Measurements from ENCODE around the gene ZNF451. TPM values are rescaled to one million over a fixed set of nuclear protein-coding genes. Genes with fewer than 3 reads are reported as not detected.
"Not testable (repeated sequence)": the region's sequence is repeated elsewhere in the genome, so short reads cannot be mapped to it uniquely, and the experiment has no call there.

Gene ZNF451, protein sequence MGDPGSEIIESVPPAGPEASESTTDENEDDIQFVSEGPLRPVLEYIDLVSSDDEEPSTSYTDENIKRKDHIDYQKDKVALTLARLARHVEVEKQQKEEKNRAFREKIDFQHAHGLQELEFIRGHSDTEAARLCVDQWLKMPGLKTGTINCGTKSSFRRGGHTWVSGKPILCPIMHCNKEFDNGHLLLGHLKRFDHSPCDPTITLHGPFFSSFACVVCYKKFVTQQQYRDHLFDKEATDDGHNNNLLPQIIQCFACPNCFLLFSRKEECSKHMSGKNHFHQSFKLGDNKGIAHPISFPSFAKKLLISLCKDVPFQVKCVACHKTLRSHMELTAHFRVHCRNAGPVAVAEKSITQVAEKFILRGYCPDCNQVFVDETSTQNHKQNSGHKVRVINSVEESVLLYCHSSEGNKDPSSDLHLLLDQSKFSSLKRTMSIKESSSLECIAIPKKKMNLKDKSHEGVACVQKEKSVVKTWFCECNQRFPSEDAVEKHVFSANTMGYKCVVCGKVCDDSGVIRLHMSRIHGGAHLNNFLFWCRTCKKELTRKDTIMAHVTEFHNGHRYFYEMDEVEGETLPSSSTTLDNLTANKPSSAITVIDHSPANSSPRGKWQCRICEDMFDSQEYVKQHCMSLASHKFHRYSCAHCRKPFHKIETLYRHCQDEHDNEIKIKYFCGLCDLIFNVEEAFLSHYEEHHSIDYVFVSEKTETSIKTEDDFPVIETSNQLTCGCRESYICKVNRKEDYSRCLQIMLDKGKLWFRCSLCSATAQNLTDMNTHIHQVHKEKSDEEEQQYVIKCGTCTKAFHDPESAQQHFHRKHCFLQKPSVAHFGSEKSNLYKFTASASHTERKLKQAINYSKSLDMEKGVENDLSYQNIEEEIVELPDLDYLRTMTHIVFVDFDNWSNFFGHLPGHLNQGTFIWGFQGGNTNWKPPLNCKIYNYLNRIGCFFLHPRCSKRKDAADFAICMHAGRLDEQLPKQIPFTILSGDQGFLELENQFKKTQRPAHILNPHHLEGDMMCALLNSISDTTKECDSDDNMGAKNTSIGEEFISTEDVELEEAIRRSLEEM
- total RNA-seq (10 to 100 TPM; 45.0 to 65.9 (median 56.7) TPM), polyA plus RNA-seq (10 to 100 TPM; 11.8 to 19.1 TPM)
- long read RNA-seq, donor 1, full-length matches to known transcripts = 20 of 34 reads
- long read RNA-seq, donor 1, partial matches to known transcripts = 6 of 34 reads
- long read RNA-seq, donor 1, other reads (novel, unspliced or antisense) = 8 of 34 reads
- long read RNA-seq, donor 2, full-length matches to known transcripts = 9 of 24 reads
- long read RNA-seq, donor 2, partial matches to known transcripts = 15 of 24 reads
- long read RNA-seq, donor 2, other reads (novel, unspliced or antisense) = 0 of 24 reads
- long read RNA-seq, donor 3, full-length matches to known transcripts = 27 of 36 reads
- long read RNA-seq, donor 3, partial matches to known transcripts = 1 of 36 reads
- long read RNA-seq, donor 3, other reads (novel, unspliced or antisense) = 8 of 36 reads

DNA sequence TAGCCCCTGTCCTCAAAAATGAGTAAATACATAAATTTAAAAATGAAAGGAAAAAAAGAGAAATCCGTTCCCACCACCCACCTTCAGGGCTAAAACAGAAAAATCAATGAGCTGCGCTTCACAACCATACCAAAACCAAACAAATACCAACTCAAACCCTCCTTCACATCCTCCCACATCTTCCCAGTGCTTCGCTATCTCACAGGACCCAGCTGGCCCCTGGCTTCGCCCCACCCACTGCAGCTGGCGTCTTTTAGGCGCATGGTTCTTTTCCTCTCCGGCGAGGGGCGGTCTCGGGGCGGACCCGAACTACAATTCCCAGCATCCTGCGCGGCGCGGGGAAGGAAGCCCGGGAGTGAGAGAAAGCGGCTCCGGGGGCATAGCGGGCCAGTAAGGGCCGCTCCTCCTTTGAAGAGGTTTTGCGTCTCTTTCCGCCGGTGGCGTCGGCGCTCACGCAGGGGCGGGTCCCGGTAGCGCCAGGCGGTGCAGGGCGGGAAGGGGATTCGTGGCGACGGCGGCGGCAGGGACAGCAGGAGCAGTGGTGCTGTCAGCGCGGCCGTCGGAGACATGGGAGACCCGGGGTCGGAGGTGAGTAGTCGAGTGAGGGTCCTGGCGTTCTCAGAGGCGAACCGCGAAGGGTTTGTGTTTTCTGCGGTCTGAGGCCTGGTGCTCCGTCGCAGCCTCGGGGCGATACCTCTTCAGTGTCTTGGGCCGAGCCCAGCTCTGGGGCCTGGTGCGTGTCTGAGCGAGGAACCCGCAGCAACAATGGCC is at the start of gene ZNF451:
ZNF451 (plus strand) TSS at position 502 of the 771 bp plus-strand sequence; CDS start at position 568, 66 bp downstream.
- Histone ChIP-seq H3K36me3 (no peaks in the 10 kb centered on the region), H3K4me1 (ENCODE audit: insufficient read depth) (peaks cover 3% of the 10 kb centered on the region), H3K4me3 (peak within 1 kb of the TSS; percentile 68), H3K27ac (peak within 1 kb of the TSS; percentile 61 to 70), H3K27me3 (no peaks in the 10 kb centered on the region), H3K9me3 (no peaks in the 10 kb centered on the region)
- intact Hi-C loops (cut with DNase I) = no loop called here
- peak; percentile 81 for TF ChIP-seq POLR2A (IDR thresholded peaks at IDR 0.05)
- no peak for TF ChIP-seq EP300 (IDR thresholded peaks at IDR 0.05)
- TF ChIP-seq, protein P1, sequence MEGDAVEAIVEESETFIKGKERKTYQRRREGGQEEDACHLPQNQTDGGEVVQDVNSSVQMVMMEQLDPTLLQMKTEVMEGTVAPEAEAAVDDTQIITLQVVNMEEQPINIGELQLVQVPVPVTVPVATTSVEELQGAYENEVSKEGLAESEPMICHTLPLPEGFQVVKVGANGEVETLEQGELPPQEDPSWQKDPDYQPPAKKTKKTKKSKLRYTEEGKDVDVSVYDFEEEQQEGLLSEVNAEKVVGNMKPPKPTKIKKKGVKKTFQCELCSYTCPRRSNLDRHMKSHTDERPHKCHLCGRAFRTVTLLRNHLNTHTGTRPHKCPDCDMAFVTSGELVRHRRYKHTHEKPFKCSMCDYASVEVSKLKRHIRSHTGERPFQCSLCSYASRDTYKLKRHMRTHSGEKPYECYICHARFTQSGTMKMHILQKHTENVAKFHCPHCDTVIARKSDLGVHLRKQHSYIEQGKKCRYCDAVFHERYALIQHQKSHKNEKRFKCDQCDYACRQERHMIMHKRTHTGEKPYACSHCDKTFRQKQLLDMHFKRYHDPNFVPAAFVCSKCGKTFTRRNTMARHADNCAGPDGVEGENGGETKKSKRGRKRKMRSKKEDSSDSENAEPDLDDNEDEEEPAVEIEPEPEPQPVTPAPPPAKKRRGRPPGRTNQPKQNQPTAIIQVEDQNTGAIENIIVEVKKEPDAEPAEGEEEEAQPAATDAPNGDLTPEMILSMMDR (IDR thresholded peaks at IDR 0.05) = peak in 1 of 3 donors; percentile 24
- WGBS, 3 donors = 0% methylated on average over 48 to 49 of the region's 58 CpGs
- peak; percentile 97 to 99 (median 97) for DNase-seq

DNA sequence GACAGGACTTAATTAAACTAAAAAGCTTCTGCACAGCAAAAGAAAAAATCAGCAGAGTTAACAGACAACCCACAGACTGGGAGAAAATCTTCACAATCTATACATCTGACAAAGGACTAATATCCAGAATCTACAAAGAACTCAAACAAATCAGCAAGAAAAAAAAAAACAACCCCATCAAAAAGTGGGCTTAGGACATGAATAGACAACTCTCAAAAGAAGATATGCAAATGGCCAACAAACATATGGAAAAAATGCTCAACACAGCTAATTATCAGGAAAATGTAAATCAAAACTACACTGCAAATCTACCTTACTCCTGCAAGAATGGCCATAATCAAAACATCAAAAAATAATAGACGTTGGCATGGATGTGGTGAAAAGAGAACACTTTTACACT is 45.9 kb upstream of the ZNF451 start:
- WGBS, 3 donors = 66 to 88% (median 77%) methylated on average over 1 of the region's 1 CpG
- H3K36me3 ChIP-seq; H3K9me3 ChIP-seq; DNase-seq; H3K27ac ChIP-seq; intact Hi-C loops (cut with DNase I); H3K27me3 ChIP-seq; H3K4me3 ChIP-seq; H3K4me1 ChIP-seq (ENCODE audit: insufficient read depth): not testable (repeated sequence)

DNA sequence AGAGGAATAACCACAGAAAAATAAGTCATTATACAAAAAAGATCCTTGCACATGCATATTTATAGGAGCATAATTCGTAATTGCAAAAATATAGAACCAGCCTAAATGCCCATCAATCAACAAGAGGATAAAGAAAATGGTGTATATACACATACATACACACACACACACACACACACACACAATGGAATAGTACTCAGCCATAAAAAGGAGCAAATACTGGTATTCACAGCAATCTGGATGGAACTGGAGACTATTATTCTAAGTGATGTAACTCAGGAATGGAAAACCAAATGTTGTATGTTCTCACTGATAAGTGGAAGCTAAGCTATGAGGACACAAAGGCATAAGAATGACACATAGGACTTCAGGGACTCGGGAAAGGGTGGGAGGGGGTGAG is 45.4 kb upstream of the ZNF451 start:
- Histone ChIP-seq H3K36me3 (no peaks in the 10 kb centered on the region), H3K4me1 (ENCODE audit: insufficient read depth) (no peaks in the 10 kb centered on the region), H3K9me3 (no peaks in the 10 kb centered on the region), H3K27ac (no peak overlapping the region), H3K4me3 (no peak overlapping the region), H3K27me3 (no peaks in the 10 kb centered on the region)
- TF ChIP-seq, protein P1 (IDR thresholded peaks at IDR 0.05) = no peak
- TF ChIP-seq EP300 (IDR thresholded peaks at IDR 0.05) (no peak), POLR2A (IDR thresholded peaks at IDR 0.05) (no peak)
- DNase-seq = no peak
- intact Hi-C loops (cut with DNase I) = no loop called here
- 93 to 97% (median 95%) methylated on average over 2 of the region's 2 CpGs for WGBS, 3 donors

Measured in ovary (tissue), 10 donors.